CD4-positive, alpha-beta T cell treated with Interleukin-17A for 1 hour (primary cell): Measurements from ENCODE around the gene SERGEF.

Experiments used
- DNase-seq: peaks from one replicate; pipeline ENCODE4 v3.0.0-alpha.2; 2020

The SERGEF gene

DNA sequence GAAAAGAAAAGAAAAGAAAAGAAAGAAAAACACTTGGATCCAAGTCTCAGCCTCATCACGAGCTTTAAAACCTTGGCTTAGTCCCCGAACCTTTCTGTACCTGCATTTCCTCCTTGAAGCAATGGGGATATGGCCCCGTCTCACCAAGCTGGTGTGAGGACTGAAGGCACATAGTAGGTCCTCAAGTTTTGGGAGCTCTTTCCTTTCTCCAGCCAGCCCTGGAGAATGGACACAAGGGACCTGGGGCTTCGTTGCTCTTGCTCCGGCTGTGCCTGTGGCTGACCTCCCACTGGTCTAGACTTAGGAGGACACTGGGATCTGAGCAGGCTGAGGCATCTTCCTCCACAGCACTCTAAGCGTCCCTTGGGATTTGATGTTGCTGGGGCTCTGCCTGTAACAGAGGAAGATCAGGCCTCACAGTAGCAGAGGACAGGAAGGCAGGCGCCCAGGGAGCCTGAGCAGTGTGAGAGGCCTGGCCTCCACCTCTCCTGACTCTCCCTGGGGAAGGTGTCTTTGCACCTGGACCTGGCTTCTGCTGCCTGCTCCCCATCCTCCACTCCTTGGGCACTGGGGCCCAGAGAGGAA lies 245.5 kb downstream of the SERGEF start:
- DNase-seq, result no peak

DNA sequence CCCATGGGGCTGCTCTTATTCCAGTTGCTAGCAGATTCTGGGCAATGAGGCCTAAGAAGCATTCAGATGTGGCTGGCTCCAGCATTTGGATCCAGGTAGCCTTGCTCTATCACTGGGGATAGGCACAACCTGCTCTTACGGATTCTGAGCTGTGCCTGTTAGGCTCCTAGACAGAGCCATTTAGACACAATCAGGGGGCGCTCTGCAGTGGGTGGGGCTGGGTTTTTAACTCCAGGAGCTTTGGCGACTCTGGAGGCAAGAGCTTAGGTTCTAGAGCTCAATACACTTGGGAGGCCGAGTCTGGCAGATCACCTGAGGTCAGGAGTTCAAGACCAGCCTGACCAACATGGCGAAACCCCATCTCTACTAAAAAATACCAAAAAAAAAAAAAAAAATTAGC lies 246.3 kb downstream of the SERGEF start:
- no peak for DNase-seq

DNA sequence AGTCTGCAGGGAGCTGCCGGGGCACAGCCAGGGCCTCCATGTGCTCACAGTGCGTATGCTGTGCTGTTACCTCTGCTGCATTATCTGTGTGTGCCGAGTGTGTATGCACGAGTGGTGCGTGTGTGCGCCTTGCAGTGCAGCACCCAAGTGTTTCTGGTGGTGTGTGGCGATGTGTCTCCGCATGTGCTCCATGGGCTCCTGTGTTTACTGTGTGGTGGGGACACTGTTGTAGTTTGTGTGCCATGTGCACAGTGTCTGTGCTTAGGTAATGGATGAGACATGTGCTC lies 246.8 kb downstream of the SERGEF start:
- no peak for DNase-seq

DNA sequence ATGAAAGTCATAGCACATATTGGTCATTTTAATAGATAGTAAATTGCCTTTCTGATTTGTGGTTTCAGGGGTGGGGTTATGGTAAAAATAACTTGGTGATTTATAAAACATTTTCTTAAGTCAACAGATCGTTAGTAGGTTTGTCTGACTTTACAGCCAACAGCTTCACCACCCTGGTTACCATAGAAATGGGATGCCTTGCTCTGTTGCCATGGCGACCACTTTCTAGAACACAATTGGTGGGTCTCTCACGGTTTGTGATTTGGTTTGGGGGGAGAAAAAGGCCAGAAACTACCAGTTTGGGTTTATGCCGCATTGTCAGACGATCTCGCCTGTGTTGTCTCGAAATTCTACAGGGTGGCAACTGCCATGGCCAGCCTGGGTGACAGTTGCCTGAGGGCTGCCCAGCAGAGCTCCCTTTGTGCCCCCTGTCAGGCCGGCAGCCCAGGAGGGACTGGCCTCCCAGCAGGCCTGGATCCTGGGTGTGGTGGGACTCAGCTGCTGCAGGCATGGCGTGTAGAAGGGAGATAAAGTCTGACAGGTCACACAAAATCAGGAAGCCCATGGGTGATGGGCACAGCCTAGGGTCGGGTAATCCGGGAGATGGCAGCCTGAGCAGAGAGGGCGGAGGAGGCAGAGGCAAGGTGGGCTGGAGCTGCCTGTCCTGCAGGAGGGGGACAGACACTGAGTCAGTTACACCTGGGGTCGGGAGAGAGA lies 247.3 kb downstream of the SERGEF start:
- no peak for DNase-seq

DNA sequence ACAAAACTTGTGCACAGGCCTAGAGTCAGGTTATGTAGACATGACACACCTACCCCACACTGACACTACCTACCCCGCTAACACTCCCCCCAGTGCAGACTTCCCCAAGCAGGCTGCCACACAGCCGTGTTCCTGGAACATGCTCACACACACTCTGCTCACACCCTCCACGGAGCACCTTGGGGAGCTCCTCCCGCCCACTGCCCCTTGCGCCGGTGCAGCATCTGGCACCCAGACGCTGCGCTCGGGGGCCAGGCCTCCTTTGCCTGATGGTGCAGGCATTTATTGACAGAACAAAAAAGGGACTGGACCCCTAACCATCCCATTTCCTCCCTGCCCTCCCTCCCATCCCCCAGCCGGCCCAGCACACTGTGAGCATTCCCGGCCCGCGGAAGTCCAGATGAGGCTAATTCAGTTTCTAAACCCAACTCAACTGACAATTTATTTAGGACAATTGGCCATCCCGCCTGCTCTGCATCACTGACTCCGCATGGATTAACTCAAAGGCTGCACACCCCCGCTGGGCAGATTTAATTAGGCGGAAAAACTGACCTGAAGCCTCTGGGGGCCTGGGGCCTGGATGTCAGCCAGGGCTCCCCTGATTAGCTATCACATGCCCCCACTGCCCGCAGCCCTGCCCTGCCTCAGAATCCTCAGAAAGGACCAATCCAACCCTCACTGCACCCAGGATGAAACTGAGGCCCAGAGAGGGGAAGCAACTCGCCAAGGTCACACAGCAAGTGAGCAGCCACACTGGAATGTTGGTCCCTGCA lies 248.2 kb downstream of the SERGEF start:
- DNase-seq, result no peak

DNA sequence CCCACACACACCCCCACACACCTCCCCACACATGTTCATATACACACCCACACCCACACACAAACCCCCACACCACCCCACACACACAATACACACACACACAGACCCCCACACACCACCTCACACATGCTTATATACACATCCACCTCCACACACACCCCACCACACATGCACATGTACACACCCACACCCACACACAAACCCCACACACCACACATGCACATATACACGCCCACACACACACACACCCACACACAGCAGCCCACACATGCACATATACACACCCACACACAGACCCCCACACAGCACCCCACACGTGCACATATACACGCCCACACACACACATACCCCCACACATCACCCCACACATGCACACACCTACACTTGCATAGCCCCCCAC lies 249.1 kb downstream of the SERGEF start:
- no peak for DNase-seq

DNA sequence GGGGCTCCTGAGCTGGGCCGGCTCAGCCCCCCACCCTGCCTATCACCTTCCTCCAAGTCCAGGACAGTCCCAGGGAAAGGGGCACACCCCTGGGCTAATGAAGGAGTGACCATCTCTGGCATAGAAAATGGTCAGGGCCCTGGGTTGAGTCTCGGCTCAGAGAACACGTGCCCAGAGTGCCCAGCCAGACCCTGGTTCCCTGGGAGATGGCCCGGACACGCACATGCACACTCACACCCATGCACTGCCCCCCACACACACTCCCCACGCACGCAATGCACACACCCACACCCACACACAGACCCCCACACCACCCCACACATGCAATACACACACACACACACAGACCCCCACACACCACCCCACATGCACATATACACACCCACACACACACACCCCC lies 249.6 kb downstream of the SERGEF start:
- DNase-seq, result no peak

DNA sequence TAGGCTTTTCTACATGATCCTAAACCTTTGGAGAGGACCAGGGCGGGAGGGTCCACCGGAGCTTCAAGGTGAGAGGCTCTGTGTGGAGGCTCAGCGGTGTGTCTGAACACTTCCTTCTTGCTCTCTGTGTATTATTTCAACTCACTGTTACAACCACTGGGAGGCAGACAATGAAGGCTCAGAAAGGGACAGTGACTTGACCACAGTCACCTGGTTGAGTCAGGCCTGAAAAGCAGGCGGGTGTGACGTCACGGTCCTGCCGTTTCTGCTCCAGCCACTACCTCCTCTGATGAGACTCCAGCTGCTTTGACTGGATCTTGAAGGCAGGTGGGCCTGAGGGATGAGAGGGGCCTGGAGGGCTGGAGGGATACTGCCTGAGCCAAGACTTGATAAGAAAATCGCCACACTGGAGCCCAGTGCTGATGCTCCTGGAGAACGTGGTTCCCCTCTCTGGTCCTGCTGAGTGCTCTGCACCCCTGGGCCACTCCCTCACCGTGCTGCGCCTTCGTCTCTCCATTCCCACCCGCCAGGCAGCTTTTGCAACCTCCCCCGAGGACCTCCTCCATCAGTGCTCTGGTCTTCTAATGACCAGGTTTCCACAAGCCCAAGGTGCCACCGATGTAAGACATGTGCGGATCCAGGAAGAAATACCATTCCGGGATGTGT lies 250.4 kb downstream of the SERGEF start:
- no peak for DNase-seq

DNA sequence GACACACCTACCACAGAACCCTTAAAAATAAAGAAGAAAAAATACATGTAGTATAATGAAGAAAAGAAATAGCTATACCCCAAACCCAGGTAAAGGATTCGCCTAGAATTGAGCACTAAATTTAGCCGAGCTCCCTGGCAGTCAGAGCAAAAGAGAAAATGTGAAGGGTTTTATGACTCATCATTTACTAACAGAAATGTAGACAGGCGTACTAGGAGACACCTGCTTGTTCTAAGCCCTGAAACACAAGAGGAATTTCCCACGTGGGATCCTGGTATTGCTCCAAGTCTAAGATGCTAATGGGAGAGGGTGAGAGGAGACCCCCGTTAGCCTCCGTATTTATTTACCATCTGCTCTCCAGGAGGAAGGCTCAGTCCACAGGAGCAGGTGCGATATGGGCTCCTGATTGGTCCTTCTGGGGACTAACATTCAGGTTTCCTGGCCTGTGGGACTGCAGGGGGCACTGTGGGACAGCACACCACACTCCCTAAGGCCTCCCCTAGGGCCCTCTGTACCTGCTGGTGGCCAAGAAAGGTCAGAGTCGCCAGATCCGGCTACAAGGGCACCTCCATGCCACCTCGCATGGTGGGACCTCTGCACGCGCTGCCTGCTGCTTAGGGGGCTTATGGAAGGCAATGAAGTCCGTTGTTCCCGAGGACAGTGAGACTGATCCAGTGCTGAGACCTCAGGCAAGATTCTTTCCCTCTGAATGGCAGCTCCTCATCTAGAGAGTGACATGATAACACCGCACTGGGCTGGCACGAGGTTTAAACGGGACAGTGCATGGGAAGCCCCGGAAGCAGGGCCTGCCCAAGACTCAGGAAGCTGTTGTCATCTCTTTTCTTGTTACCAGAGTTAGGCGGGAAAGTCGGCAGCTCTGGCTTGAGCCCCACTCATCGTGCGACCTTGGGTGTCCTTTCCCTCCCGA lies 252.5 kb downstream of the SERGEF start:
- no peak for DNase-seq

DNA sequence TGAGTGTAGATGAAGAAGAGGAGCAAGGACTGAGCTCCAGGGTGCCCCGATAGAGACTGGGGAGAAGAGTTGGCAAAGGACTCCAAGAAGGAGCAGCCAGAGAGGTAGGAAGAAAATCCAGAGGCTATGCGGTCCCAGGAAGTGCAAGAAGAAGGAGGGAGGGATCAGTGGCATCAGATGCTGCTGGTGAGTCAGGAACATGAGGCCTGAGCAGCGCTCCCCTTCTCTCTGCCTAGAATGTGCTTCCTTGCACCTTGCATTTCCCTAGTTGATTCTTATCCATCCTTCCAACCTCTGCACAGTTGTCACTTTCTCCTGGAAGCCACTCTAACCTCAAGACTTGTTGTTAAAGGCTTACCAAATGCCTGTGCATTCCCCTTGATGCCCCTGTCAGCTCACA lies 257.0 kb downstream of the SERGEF start:
- no peak for DNase-seq

DNA sequence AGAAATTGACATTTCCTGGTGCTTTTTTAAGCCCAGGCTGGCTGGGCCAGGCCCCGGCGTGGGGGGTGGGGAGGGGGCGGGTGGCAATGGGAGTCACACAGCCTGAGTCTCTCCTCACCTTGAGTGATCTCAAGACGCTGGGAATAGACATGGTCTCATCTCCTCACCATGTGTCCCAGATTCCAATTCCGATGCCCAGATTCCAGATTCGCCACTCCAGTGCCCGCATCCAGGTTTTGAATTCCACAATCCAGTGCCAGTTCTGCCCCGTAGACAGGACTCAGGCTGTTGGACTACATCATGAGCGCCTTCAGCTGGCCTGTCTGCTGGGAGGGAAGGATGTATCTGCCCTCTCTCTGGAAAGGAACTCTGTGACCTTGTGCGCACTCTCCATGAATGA lies 259.2 kb downstream of the SERGEF start:
- DNase-seq, result no peak

DNA sequence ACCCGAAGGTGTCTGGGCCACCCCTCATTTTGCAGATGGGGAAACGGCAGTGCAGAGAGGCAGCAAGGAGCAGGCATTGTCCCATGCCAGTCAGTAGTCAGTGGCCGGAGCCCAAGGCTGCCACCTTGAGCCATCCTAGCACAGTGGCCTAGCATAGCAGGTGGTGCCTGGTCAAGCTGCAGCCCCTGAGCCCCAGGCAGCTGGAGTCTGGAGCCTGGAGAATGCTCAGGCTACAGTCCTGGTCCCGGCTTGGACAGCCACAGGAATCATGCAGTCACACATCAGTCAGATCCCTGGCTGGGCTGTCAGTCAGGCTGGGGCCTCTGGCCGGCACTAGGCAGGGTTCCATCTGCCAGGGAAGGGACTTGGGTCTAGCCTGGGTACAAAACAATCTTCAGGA lies 259.7 kb downstream of the SERGEF start:
- no peak for DNase-seq

DNA sequence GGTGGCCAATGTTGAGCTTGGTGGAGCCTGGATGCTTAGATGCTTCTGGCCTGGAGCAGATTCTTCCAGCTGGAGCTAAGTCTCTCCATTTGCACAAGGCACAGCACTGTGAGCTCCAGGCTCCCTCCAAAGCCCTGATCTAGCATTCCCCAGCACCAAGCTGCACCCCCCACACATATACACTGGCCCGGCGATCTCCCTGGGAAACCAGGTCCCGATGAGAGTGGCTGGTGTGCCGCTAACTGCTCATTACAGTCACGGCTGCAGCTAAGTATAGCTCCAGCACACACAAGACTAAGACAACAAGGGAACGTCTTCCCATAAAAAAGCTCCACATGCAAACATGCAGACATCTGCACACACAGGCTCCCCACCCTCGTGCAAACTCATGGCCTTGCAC lies 260.7 kb downstream of the SERGEF start:
- DNase-seq, result no peak

DNA sequence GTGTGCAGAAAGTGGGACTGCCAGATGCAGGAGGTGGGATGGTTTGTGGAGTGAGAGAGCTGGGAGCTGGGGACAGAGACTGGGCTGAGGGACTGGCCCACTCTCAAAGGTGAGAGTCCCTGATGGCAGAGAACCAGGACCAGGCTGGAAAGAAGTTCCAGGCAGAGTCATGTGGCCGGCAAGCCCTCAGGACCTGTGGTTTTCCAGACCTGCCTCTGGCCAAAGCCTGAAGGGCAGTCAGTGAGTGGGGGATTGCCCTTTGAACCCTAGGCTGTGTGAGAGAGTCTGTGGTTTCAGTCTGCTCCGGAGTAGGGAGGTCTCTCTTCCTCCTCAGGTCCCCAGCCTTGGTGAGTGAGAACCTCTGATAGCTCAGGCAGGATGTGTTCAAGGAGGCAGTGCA lies 261.3 kb downstream of the SERGEF start:
- DNase-seq, result no peak

DNA sequence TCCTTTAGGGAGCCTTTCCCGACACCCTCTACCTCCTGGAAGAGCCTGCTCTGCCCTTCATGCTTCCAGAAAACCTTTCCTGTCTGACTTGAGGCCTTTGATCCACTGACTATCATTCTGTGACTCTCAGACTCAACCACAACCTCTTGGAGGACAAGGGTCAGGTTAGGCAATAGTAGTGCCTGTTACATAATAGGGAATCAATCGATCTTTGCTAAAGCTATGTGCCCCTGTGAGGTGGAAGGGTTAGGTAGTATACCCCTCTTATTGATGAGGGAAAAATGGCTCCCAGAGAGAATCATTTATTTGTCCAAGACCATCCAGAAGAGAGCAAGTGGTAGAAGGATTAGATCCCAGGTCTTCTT lies 262.1 kb downstream of the SERGEF start:
- no peak for DNase-seq

DNA sequence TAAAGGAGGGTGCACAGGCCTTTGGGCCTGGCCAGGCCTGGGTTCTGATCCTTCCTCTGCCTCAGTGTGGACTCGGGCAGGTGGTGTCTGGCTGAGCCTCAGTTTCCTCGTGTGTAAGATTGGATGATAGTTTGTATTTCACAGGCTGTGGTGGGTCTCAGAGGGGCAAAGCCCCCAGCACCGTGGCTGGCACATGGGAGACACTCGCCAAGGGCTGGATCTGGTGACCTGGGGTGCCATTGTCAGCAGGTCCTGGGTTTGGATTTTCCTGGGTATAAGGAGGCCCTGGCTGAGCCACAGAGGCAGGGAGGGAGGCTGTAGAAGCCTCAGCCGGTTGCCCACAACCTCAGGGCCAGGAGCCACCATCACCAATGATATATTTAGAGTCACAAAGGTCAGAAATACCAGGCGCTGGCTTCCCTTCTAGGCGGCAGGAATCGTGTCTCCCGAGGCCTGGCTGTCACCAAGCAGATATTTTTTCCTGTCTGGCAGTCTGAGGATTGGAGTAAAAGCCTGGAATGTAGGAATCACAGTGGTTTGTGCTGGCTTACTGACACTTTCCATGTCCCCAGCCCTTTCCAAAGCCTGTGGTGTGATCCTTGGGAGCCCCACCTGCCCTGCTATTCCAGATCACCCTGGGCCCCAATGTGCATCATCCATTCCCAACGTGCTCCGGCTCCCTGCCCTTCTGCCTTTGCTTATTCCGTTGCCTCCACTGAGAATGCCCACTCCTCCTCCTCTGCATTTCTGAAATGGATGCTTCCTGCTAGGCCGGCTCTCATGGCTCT lies 262.6 kb downstream of the SERGEF start:
- no peak for DNase-seq

DNA sequence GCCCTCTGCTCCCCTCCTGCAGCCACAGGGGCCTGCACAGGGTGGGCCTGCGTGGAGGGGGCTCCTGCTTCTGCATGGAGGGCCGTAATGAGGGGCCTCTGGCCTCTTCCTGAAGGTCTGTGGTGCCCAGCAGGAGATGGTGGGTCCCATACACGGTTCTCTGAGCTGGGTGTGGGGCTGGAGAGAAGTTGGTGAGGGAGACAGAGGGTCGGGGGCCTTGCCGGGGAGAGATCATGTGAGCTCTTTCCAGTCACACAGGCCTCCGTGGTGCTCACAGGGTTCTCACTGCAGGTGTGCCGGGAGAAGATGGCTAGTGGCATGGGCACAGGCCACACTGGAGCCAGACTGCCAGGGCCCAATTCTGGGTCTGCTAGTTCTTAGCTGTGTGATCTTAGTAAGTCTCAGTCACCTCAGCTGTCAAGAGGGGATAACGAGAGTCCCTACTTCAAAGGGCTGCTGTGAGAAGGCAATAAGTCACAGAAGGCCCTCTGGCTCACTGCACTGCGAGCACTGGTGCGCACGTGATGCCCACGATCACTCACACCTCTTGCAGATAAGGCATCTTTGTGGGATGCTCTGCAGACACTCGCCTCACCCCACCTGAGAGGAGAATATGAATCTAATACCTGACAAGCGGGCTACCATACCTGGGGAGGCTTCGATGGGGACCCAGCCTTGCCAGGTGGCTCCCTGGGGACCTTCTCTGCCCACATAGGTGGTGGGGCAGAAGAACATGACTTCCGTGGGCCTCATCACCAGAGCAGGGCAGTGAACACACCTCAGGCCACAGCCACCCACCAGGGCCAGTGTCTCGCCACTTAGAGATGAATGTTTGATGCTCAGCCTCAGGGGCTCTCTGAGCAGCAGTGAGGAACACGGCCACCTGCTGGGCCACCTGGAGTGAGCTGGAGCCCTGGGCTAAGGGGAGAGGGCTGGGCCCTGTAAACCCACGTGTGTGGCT lies 263.8 kb downstream of the SERGEF start:
- DNase-seq, result no peak

DNA sequence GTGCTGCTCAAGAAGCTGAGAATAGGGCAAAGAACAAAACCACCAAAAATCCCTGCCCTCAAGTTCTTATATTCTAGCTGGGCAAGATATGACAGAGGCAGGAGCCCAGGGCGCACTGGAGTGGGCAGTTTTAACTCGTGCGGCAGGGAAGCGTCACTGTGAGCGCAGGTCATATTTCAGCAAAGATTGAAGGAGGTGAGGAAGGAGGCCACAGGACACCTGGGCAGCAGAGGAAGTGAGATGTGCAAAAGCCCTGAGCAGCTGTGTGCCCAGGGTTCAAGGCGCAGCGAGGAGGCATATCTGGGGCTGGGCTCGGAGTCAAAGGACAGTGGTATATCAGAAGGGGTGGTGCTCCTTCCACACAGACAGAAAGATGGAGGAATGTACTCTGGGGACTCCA lies 264.8 kb downstream of the SERGEF start:
- DNase-seq, result no peak

DNA sequence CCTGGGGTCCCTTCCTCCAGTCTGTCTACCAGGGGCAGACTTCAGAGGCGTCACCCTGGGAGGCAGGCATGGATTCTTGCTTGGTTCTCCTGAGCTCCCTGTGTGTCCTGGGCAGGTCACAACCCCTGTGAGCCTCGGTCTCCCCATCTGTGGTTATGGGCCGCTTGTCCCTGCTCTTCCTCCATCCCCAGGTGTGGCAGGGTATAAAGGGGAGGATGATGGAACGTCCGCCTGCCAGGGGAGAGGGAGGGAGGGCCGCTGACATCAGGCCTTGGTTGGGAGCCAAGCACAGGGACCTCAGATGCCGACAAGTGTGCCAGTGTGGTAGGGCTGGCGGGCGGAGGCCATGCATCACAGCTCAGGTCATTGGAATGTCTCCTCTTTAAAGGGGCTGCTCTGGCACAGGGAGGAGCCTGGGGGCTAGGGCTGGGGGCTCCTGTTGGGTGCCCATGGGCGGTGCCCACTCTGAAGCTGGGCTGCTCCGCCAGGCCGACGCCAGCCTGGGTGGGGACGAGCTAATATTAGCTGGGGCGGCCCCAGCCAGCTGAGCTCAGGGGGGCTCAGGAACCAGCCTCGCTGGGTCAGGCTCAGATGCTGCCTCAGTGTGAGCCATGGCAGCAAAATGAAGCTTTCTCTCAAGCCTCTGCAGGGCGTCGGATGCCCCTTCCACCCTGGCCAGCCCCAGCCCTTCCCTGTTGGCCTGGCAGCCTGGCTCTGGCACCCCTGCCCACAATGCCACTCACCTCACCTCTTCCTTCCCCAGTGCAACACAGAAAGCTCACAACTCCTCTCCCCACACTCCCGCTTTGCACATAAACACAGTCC lies 265.5 kb downstream of the SERGEF start:
- DNase-seq, result no peak

DNA sequence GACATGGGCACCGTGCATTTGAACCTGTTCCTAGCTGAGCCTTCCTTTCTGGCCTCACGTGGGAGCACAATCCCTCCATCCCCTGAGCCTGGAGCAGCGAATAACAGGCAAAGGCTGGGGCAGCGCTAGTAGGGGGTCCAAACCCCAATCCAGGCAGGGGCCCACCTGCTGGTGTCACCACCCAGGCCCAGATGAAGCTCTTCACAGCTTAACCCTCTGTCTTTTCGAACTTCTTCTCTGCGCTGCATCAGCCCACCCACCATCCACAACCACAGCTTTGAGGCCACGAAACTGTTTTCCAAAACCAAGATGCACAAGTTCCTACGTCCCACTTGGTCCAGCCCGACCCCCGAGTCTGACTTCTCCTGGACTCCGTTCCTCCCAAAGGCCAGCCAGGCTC lies 266.8 kb downstream of the SERGEF start:
- DNase-seq, result no peak
